HG02981 (cell line): ENCODE data around the gene TSPAN7.

Experiments used
- ATAC-seq: cut with Tn5 transposase; IDR thresholded peaks from one replicate; pipeline ENCODE4 v1.9.1; 2021; ENCODE audit warnings: mild to moderate bottlenecking, moderate library complexity; ENCODE audit not compliant: unreplicated experiment

The TSPAN7 gene

DNA sequence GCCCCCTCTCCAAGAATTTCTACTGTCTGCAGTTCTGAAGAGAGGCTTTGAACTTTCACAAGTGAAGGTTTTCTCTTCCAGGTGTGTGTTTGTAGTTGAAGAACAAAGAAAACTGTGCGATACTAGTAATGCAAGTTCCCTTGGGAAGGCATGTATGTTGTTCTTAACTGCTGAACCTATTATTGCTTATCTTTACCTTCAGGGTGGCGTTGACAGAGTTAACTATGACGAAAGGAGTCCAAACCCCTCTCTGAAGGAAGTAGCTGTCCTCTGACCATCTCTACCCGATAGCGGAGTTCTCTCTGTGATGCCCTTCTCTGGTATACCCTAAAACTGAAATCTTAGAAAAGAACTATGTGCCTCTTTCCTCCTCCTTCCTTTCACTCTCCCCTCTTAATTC, 79.9 kb downstream of the TSPAN7 start:
- no peak for ATAC-seq

DNA sequence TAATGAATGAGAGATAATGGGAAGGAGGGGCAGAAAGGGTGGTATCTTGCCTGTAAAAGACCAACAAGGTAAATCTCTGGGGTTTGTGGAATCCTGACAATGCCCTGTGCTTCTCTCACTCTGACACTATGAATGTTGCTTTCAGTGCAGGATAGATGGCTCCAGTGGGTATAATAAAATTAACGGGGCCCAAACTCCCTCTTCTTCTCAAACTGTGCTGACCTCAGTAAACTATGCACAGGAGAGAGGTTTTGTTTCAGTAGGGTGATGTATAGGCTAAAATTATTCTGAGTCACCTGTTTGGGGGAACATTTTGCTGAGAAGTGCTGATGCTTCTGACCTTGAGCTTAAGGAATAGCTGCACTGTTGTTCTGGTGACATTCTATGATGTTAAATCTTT, 82.6 kb downstream of the TSPAN7 start:
- no peak for ATAC-seq

DNA sequence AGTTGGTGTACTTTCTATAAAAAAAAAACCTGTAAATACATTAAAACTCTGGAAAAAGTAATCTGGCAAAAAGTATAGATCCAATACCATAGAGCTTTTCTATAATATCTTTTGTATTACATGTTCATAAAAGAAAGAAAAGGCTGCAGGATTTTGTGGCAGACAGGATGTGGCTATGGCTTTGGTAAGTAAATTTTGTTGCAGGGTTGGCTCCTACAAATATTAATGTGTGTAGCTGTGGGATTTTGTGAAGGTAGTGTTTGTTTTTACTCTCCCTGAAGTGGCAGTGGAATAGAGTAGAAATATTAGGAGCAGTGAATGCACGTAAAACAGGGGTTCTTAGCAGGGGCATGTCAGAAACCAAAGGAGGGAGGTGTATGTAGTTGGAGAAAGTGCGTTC, 84.8 kb downstream of the TSPAN7 start:
- ATAC-seq: no peak

DNA sequence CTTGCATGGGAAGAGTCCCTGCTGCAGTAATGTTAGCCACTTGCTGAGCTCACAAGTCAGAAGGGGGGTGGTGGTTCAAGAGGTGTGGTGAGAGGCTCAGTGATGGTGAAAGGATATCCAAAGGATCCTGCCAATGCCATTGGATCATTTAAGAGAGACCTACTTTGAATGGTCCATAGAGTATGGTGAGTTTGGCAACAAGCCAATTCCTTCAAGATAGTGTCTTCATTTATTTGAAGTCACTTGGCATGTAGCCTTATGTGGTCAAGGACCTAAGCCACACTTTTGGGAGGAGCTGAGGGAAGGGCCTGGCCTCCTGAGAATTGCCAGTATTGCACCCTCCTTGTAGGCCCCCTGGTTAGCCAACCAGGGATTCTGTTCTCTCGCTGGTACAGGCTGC, 87.9 kb downstream of the TSPAN7 start:
- no peak for ATAC-seq

DNA sequence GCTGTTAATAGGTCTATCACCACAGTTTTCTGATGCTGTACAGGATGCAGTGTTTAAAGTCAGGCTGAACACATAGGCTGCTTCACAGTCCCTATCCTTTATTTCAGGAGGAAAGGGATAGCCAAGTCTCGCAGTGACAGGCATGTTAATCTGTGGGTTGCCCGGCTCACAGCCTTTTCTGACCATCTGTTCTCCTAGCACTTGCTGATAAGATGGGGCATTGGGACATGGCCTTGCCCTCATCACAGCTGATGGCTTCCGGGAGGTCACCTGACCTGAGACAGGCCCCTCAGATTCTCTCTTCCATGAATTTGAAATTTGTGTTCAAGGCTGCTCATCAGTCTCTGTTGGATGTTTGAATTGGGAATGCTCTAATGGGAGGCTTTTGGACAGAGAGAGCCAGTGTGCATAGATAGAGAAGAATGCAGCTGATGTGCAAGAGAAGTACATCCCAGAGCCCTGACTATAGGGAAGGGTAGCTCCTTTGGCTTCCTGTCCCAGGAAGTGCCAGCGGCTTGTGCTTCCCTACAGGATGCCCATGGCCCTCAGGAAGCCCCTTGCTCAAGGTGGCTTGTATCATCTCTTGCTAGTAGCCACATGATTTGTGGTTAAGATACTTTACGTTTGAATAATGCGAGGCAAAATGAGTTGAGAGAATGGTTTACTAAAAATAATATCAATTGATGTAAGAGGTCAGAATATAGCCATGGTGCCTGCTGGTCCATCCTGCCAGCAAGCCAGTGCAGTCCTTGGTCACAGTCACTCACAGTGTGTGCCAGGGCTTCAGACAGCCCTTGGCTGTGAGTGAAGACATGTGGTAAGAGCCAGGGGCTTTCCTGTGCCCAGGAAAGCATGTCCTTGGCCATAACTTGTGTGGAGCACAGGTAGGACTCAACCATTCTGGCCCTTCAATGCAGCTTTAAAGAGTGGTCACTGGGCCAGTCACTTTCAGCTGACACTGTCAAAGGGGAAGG, 88.6 kb downstream of the TSPAN7 start:
- no peak for ATAC-seq

DNA sequence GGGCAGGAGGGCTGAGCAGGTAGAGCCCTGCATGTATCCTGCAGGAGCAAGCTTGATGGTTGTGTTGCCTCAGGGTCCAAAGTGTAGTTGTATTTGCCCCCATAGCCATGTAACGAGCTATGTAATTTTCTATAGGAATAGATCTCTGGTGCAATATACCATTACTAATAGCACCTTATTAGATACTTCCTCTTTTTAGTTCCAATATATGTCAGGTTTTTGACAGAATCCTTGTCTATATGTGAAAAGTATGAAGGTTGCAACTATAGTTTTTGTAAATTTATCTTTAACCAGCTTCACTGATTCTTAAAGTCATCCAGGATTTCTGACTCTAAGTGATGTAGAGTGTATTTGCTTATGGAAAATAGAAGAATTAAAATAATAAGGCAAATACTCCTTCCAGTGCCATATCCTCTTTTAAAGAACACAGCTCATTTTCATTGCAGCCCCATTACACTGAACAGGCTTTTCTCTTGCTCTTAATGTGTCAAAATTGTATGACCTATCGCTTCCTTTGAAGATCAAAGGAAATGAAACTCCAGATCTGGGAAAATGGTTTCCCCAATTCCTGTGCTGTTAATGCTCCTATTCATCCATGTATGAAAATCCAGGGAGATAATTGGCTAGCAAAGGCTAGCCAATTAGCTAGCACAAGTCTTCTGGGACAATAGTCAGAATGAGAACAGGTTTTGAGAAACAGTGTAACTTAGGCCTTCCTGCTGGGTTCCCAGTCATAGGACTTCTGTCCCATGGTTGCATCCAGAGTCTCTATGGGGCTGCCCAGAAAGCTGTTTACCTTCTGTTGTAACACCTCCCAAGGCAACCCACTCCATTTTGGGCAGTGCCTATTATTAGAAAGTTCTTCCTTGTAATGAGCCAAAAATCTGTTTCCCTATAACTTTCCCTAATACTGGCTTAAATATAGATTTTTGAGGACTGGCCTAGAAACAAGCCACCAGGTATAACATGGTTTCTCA, 90.6 kb downstream of the TSPAN7 start:
- ATAC-seq: no peak

DNA sequence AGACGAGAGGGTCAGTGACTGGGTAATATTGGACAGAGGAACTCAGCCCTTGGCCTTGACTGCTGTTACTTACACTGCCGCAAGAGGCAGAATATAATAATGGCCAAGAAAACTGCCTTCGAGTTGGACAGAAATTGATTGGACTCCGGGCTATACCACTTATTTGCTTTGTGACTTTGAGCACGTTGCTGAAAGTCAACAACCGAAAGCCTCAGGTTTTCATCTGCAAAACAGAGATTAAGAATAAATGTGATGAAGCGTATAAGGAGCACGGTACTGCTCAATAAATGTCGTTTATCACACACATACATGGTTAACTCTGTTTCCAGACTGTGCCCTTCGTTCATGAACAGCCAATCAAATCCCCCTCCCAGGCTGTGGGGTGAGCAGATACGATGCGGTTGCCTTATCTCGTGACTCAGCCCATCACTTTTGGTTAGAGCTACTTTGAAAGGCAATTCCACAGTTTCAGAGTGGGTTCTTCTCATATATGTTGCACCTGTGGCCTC, 91.6 kb downstream of the TSPAN7 start:
- ATAC-seq: no peak

DNA sequence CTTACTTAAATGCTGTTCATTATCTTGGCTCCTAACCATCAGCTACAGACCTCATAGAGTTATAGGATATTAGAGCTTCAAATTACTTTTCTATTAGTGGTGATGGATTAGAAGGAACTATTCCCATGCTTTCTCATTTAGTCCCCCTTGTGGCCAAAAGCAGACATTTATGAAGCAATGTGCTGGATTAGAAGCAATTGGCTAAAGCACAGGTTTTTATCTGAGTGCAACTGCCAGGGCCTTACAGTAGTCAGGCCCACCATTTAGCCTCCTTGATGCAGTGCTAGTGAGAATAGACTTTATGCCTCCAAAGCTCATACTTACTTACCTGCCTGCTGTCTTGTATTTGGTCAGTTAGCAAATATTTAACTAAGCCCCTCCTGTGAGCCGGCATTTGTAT, 93.0 kb downstream of the TSPAN7 start:
- no peak for ATAC-seq

DNA sequence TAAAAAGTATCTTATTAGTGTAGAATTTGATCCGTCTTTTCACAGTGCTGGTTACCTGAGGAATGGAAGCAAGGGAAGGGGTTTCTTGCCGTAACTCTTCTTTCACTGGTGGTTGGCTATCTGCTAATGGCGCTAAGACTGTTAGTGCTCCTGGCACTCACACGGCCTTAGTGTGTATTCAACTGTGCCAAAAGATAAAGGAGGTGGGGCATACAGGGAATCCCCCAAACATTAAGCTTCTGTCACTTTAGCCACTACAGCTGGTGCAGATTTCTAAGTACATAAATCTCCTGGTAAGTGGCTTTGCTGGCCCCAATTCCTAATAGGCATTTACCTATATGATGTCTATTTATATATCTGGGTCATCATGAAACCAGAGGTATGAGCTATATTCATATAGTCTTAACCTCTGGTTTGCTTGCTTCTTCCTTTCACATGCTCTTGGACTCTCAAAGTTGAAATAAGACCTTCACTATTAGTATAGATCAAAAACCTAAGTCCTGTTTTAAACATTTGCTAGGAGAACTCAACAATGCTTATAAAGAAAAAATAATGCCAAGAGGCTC, 95.1 kb downstream of the TSPAN7 start:
- no peak for ATAC-seq

DNA sequence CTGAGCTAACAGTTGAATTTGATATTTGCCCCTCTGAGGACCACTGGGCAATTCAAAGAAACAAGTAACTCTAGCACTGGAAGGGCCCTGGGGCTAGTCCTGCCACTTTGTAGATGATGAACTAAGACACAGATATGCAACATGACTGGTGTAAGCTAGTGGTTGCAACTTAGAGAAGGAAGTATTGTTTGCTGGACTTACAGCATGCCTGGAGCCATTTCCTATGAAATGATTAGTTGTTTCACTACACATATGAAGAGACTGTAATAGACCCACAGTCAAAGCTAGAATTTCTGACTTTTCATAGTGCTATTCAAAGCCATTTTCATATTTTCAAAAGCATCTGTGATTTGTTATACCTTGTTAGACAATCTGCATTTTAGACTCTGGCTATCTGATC, 96.2 kb downstream of the TSPAN7 start:
- no peak for ATAC-seq

DNA sequence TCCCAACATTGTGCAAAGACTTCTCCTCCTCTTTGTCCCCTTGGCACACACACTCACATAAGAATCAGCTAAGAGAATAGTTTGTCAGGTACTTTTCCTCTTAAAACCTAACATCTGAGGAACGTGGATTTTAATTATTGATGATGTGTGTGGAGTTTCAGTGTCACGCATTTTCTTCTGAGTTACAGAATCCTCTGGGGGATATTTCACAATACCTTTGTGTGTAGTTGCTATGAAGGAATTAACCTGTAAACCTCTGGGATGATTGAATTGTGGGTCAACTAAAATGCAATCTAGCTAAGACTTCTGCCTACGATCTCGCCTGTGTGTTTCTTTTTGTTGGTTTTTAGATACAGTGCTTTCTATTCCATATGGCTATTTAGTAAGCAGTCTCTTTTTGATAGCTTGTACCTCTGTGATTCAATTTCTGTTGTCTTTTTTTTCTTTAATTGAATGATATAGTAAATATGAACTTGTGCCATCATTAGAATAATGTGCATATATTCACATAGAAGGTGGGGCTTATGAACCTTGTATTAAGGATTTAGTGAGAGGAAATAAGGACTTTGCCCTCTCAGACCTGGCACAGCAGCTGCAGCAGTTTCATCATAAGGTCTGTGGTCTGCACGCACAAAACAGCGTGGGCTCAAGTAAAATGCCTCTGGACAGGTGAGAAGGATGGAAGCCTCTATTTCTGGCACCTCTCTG, 99.2 kb downstream of the TSPAN7 start:
- no peak for ATAC-seq

DNA sequence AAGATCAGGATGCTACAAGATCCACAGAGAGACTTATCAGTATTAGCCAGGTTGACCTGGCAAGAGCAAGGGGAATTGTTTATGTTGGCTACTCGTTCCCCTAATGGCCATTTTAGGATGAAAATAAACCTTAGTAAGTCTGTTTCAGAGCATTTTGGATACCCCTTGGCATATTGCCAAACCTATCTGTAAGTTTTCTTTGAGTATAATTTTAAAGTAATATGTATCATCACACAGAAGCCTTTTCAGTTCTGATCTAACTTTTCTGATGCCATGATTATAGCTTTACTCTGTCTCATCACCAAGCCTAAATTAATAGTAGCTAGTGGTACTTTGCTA, 99.7 kb downstream of the TSPAN7 start:
- no peak for ATAC-seq

DNA sequence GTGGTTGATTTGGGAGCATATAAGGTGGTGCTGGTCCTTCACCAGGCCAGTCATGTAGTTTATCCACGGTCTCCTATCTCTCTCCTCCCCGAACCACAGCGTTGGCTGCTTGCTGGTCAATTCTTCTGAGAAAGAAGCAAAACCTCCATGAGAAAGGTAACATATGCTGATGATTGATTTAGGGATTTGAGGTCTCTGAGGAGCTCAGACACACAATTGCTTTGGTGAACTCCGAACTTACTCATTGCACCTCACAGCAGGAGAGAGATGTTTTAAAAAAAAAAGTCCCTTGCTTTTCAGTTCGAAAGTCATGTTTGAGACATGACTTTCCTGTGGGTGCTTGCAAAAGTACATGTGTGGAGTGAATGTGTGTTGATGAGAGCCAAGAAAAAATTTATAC, 100.2 kb downstream of the TSPAN7 start:
- no peak for ATAC-seq

DNA sequence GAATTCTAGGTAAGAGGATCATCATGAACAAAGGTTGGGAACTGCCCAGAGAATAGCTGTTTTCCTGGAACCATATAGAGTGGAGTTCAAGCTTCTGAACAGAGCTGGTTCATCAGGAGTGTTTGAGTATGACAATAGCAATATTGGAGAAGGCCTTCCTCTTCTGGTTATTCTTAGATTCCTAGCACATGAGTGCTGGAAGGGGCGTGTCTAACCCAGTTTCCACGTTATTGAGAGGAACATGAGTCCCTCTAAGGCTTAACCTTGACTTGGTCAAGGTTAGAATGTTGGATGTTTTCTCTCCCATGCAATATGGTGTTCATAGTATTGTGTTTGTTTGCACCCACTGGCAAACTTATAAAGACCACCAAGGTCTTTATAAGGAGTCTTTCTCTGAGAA, 101.3 kb downstream of the TSPAN7 start:
- no peak for ATAC-seq

DNA sequence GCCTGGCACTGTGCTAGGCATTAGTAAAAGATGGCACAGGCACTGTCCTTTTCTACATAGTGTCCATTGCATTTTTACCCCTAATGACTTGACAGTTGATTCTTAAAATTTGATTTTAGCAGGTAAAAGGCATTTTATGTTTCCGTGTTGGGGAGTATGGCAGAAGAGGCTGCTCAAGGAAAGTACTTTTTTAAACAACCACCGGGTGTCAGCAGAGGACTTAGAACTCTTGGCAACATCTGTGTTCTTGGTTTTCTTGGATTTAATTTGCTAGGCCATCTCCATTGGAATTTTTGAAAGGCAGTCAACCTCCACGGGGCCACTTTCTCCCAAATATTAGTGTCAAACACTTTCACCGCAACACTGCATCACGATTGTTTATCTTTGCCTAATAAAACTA, 102.9 kb downstream of the TSPAN7 start:
- ATAC-seq: no peak

DNA sequence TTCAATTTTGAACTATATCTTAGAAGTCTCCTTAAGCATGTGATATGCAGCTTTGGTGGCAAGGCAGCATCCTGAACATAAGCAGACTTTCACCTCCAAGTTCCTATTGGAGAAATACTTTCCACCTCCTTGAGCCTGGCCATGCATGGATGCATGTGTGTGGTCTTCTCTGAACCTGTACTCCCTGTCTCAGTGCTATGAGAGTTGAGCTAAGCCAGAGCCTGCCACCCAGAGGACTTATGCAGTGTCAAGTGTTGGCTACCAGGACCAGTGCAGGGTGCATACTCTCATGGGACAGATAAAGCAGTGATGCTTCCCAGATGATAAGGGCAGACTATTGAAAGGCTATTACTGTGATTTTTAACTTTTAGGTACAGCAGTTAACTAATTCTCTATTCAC, 105.6 kb downstream of the TSPAN7 start:
- no peak for ATAC-seq

DNA sequence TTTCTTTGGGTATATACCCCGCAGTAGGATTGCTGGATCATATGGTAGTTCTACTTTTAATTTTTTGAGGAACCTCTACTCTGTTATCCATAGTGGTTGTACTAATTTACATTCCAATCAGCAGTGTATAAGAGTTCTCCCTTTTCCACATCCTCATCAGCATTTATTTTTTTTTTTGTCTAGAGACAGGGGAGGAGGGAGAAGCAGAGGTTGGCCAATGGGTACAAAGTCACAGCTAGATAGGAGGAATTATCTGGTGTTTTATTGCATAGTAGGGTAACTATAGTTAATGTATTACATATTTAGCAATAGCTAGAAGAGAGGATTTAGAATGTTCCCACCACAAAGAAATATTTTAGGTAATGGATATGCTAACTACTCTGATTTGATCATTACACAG, 107.4 kb downstream of the TSPAN7 start:
- ATAC-seq: no peak

DNA sequence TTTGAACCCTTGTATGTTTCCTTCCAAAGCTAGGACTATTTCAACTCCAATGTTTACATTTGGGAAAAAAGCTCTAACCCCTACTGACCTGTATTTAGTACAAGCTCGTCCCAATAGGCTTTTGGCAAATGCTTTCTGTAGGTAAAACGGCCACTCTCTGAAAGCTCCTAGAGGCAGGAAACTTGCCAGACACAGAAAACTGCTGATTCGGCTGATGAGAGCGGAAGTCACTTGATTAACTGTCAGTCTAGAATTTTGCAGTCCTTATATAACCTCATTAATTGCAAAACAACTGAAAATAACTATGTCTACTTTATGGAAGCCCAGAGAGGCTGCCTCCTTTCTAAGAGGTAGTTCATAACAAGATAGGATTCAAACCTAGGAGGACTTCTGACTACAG, 108.1 kb downstream of the TSPAN7 start:
- no peak for ATAC-seq

DNA sequence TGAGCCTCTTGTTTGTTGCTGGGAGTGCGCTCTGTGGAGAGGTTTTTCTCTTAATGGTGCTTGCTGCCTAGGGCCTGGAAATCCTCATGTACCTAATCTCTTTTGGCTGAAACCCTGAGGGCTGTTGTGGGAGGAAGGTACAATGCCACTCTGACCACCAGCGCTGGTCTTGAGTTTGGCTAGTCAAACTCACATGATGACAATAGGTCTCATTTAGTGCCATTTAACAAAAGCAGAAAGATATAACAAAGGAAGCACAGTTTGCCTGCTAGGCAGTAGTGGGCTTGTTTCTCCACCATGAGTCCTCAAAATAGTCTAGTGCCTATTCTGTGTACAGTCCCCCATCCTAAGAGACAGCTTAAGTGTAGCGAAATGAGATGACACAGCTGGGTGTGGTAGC, 111.3 kb downstream of the TSPAN7 start:
- ATAC-seq: no peak

DNA sequence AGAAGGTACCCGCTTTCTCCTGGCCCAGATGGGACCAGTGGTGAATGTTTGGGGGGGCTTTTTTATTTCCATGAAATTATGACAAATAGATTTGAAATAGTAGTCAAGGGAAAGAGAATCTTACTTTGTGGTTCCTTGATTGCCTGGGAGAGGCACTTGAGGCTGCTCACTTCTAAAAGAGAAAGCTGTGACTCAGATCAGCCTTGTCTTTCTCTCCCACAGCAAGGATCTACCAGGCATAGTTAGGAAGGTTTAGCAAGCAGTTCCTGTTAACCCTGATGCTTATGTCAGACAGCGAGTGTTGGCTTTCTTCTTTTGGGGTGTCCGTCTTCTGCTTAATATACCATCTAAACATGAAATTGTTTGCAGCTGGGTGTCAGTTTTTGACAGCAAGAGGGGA, 114.5 kb downstream of the TSPAN7 start:
- no peak for ATAC-seq

DNA sequence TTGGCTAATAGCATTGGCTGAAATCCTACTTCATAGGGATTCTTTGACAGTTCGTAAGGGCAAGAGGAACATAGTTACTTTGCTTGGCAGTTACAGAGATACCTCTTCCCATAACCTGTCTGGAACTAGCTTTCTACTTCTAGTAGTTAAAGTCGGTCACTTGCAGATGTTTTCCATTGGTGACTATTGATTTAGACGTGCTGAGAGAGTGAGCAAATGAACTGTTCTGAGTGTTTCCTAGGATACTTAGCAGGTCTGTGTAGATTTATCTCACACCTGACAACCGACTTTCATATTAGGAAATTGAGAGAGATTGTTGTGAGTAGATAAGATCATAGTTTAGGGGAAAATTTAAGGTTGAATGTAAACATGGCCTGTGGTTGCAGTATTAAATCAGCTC, 116.8 kb downstream of the TSPAN7 start:
- no peak for ATAC-seq
